GM19238 (cell line): Measurements from ENCODE around the gene TMEM44.
A peak's percentile ranks its signal among the peaks of the same experiment; 100 is the strongest.
"Not testable (repeated sequence)": the region's sequence is repeated elsewhere in the genome, so short reads cannot be mapped to it uniquely, and the experiment has no call there.

ENCODE experiments used
- DNase-seq: peaks from one replicate; pipeline ENCODE4 v3.0.0; 2011; ENCODE audit warnings: low spot score; ENCODE audit not compliant: insufficient read length

Gene TMEM44

DNA sequence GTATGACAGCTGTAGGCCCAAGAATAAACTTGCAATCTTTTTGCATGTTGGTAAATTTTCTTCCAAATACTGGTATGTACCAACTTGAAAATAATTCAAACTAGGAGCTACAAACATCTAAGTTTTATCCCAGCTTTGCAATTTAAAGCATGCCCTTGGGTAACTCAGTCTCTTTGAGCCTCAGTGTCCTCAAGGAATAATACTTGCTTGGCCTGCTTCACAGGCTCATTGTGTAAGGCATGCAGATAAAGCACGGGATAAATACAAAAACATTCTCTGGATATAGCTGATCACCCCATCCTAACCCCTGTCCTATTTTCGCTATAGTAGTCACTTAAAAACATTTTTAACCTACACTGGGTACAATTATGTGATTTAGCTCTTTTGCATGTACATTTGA, 9.6 kb upstream of the TMEM44 start:
- no peak for DNase-seq

DNA sequence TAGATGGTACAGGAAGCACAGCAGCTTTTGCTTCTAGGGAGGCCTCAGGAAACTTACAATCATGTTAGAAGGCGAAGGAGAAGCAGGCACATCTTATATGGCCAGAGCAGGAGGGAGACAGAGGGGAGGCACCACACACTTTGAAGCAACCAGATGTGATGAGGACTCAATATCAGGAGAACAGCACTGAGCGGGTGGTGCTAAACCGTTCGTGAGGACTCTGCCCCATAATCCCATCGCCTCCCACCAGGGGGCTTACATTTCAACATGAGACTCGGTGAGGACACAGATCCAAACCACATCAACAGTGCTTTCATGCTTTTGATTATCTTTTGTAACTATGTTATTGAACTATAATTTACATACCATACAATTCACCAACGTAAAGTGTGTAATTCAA, 7.6 kb upstream of the TMEM44 start:
- no peak for DNase-seq

DNA sequence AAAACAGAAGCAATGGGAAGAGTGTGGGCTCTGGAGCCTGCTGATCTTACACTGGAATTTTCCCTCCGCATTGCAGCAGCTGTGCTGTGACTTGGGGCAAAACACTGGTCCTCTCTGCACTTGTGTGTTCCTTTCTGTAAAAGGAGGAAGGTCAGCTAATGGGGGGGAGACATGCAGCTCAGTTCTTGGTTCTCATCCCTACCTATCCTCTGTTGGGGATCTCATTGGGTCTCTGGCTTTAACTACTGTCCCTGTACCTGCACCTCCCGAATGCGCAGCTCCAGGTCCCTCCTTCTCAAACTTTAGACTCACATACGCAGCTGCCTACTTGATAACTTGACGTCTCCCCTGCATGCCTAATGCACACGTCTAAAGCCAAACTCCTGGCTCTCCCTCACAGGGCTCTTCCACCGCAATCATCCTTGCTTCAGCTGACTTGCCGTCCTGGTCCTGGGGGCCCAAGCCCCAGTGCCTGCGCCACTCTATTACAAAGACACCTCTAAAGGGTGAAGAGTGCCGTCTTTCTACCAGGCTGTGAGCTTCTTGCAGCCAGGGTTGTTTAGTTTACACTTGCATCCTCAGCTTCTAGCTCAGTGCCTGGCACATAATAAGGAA, 5.9 kb upstream of the TMEM44 start:
- no peak for DNase-seq

DNA sequence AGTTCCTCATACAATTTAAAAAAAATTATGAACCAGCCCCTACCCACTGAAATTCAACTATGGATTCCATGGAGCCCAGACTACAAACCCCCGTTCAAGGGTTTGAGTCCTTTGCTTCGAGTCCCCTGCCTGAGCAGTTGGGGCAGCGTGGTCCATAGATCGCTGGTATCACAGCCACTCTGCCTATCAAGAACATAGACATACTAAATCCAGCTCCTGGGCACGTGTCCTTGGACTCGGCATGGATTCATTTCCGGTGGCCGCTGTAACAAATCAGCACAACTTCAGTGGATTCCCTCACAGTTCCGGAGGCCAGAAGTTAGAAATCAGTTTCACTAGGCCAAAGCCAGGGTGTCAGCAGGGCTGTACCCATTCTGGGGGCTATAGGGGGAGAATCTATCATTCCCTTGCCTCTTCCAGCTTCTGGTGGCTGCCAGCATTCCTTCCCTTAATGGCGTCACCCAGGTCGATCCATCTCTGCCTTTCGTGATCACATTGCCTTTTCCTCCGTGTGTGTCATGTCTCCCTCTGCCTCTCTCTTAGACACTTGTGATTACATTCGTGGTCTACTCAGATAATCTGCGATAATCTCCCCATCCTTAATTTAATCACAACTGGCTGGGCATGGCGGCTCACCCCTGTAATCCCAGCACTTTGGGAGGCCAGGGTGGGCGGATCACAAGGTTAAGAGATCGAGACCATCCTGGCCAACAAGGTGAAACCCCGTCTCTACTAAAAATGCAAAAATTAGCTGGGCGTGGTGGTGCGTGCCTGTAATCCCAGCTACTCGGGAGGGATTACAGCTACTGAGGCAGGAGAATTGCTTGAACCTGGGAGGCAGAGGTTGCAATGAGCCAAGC, 4.6 kb upstream of the TMEM44 start:
- DNase-seq, result no peak

DNA sequence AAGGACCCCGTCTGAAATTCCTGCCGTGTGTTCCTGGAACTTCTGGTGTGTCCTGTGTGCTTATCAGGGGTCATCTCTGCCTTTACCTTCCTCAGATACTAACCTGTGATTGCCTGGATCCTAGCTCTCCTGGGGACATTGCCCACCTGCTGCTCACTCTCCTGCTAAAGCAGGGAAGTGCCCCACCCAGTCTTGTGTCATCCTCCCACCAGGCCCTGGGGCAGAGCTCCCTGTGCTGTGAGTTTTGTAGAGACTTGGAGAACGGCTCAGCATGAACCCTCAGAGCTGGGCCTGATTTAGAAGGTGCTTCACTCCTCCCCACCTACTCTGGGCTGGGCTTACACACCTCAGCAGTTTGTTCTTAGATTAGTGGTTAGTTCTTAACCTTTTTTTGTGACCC, 3.8 kb upstream of the TMEM44 start:
- DNase-seq, result no peak

DNA sequence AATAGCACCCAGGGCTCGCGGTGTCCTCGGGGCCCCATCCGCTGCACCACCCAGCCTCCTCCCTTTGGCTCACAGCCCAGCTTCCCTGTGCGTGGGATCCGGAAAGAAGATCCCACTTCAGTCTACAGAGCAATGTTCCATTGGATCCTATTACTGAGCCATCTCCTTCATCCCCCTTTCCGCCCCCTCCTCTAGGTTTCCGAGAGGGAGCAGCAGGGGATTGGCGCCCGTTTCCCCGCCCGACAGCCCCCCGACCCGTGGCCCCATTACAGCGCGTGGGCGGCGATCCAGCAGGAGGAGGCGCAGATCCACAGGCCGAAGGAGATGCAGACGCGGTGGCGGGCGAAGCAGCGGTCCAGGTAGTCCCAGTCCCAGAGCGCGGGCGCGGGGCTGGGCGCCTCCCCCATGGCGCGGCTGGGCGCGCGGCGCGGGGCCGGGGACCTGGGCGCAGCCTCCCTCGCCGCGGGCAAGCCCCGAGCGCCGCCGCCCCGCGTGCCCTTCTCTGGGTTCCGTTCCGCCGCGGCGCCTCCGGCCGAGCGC, 340 bp downstream of the TMEM44 start:
- DNase-seq, result peak; percentile 55

DNA sequence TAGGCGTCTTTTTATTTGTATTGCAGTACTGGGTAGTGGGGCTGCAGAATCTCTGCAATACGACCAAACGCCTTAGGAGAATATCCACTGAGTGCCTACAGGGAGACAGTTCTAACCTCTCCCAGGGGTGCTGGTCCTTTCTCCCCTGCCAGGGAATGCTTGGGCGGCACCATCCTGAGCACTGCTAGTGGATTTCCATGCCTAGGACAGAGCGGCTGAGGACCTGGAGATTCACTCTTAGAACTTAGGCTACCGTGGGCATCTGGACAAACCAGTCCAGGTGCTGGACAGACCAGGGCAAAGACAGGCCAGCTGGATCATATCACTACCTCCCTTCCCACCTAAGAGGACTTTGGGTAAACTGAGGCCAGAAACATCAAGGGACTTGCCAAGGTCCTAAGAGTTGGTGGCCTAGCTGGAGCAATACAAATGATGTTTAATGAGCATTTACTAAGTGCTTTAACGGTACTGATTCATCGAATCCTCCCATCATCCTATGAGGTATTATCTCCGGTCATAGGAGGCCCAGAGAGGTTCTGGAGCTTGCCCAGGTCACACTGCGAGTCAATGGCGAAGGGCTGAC, 902 bp downstream of the TMEM44 start:
- no peak for DNase-seq

DNA sequence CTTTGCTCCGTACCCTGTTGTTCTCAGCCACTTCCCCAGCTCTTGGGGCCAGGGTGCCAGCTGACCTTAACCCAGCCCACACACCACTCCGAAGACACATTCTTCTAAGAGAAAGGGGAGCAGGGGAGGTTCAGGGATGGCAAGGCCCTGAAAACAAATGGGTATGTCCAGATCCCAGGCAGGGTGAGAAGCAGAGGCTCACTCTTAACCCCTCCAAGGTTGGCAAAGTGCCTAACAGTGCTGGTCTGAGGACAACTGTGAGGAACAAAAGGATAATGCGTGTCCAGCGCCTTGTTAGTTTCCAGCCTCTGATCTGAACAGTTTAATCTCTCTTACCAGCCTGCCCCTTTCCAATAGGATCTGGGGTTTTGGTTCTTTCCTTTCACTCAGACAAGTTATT, 1.5 kb downstream of the TMEM44 start:
- DNase-seq, result no peak

DNA sequence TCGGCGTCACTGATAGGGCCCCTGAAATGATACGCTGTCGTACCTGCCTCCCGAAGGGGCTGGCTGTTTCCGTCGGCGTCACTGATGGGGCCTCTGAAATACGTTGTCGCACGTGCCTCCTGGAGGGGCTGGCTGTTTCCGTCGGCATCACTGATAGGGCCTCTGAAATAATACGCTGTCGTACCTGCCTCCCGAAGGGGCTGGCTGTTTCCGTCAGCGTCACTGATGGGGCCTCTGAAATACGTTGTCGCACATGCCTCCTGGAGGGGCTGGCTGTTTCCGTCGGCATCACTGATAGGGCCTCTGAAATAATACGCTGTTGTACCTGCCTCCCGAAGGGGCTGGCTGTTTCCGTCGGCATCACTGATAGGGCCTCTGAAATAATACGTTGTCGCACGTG, 2.5 kb downstream of the TMEM44 start:
- not testable (repeated sequence) for DNase-seq

DNA sequence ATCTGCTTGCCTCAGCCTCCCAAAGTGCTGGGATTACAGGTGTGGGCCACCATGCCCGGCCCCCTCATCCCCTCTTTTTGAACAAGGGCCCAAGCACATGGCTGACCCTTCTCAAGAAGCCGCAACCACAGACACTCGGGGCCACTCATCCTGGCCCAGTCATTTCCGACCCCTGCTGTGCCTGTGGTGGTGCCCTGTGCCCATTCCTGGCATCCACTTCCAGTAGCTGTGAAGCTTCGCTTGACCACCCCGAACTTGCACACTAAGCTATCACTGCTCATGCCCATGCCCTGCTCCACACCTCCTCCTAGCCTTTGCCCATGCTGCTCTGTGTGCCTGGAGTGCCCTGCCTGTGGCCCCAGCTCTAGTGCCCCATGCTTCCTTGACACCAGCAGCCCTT, 8.3 kb downstream of the TMEM44 start:
- no peak for DNase-seq

GRCh38 chr3:194623449-194624290, 9.5 kb downstream of the TMEM44 start:
- no peak for DNase-seq

GRCh38 chr3:194622621-194623340, 10.4 kb downstream of the TMEM44 start:
- DNase-seq, result no peak

GRCh38 chr3:194621947-194622346, 11.3 kb downstream of the TMEM44 start:
- no peak for DNase-seq

GRCh38 chr3:194620196-194620595, 13.0 kb downstream of the TMEM44 start:
- DNase-seq, result no peak

- no peak for DNase-seq
Measured at GRCh38 chr3:194619741-194620140, 13.5 kb downstream of the TMEM44 start.

DNA sequence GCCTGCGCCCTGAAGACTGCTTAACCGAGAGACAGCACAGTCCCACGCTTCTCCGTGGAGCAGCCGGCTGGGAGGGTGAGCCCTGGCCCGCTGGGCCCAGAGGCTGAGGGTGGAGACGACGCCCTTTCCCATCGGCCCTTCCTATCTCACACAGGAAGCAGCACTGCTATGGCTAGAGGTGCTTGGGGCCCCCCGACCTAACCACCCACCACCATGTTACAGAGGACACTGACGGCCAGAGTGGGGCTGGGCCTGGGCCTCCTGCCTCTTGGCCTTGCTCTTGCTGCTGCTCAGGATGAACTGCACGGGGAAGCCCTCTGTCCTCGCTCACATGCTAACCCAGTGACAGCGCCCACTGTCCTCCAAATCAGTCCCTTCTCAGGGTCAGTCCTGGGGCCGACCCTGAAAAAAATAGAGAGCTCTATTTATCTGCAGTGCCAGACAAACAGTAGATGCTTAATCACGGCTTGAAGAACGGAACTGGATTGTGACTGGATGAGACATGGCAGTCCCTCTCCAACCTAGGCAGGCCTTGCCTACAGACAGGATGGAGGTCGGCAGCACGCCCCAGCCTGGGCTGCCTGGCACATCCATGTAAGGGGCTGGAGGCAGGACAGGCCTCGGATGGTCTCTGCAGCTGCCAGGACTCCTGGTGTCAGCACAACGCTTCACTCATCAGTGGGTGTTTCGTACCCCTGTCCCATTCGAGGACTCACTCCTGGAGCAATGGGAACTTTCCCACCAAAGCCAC, 14.2 kb downstream of the TMEM44 start:
- no peak for DNase-seq

GRCh38 chr3:194617827-194618226, 15.4 kb downstream of the TMEM44 start:
- no peak for DNase-seq

DNA sequence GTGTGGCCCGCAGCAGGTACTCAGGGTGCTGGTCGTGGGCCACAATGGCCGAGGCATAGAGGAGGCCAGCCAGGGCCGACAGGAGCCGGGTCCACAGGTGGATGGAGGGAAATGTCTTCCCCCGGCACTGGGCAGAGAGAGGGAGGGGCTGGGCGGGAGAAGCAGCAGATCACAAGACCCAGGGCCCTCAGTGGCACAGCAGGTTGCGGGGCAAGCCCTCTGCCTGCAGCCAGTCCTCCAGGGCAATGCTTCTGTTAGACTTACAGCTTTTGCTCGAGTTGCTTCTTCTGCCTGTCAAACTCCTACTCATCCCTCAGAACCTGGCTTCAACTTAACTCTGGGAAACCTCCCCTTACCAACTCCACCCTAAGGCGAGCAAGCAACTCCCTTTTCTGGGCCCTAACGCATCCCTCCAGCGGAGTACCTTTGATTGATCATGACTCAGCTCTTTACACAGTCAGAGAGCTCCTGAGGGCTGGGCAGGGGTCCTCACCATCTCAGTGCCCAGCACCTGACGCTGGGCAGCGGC, 16.0 kb downstream of the TMEM44 start:
- DNase-seq, result no peak

- no peak for DNase-seq
Measured at GRCh38 chr3:194615226-194615625, 18.0 kb downstream of the TMEM44 start.

GRCh38 chr3:194612221-194612620, 21.0 kb downstream of the TMEM44 start:
- no peak for DNase-seq
